ENCODE results near the gene KRTAP4-6.
"Not testable (repeated sequence)": the region's sequence is repeated elsewhere in the genome, so short reads cannot be mapped to it uniquely, and the experiment has no call there.

DNA sequence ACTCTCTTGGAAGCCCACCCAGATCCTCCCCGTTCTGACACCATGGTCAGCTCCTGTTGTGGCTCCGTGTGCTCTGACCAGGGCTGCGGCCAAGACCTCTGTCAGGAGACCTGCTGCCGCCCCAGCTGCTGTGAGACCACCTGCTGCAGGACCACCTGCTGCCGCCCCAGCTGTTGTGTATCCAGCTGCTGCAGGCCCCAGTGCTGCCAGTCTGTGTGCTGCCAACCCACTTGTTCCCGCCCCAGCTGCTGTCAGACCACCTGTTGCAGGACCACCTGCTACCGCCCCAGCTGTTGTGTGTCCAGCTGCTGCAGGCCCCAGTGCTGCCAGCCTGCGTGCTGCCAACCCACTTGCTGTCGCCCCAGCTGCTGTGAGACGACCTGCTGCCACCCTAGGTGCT, 35.0 kb downstream of the KRTAP4-6 start, which contains the start of gene KRTAP4-9:
- TF ChIP-seq, protein P1, sequence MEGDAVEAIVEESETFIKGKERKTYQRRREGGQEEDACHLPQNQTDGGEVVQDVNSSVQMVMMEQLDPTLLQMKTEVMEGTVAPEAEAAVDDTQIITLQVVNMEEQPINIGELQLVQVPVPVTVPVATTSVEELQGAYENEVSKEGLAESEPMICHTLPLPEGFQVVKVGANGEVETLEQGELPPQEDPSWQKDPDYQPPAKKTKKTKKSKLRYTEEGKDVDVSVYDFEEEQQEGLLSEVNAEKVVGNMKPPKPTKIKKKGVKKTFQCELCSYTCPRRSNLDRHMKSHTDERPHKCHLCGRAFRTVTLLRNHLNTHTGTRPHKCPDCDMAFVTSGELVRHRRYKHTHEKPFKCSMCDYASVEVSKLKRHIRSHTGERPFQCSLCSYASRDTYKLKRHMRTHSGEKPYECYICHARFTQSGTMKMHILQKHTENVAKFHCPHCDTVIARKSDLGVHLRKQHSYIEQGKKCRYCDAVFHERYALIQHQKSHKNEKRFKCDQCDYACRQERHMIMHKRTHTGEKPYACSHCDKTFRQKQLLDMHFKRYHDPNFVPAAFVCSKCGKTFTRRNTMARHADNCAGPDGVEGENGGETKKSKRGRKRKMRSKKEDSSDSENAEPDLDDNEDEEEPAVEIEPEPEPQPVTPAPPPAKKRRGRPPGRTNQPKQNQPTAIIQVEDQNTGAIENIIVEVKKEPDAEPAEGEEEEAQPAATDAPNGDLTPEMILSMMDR (IDR thresholded peaks at IDR 0.05; ENCODE audit: low read depth, low read length) = not testable (repeated sequence)
- TF ChIP-seq EZH2phosphoT487 (IDR thresholded peaks at IDR 0.05; ENCODE audit: low read depth) = not testable (repeated sequence)
